SK-N-SH treated with all-trans-retinoic acid at 6 μM for 48 hours (cell line): ENCODE data around the gene SLC44A5.

Experiments used
- ESRRG ChIP-seq: fragments of 250-450 bp; sonication (Bioruptor Pico); IDR thresholded peaks from 2 replicates; pipeline ENCODE4 v1.6.1; 2021; ENCODE audit warnings: mild to moderate bottlenecking
- ISL1 ChIP-seq: fragments of 250-450 bp; sonication (Bioruptor Pico); IDR thresholded peaks from 2 replicates; pipeline ENCODE4 v2.1.2; 2022; ENCODE audit warnings: mild to moderate bottlenecking, moderate library complexity
- OSR1 ChIP-seq: fragments of 250-450 bp; sonication (Bioruptor Pico); IDR thresholded peaks from 2 replicates; pipeline ENCODE4 v1.8.0; 2022; ENCODE audit warnings: moderate library complexity, mild to moderate bottlenecking, inconsistent platforms
- RARB ChIP-seq: fragments of 250-450 bp; sonication (Bioruptor Pico); IDR thresholded peaks from 2 replicates; pipeline ENCODE4 v1.8.0; 2021; ENCODE audit warnings: mild to moderate bottlenecking, moderate library complexity
- TOX ChIP-seq: fragments of 250-450 bp; sonication (Bioruptor Pico); IDR thresholded peaks from 2 replicates; pipeline ENCODE4 v1.8.0; 2021; ENCODE audit warnings: mild to moderate bottlenecking, moderate library complexity, borderline replicate concordance
- ZFP3 ChIP-seq: fragments of 250-450 bp; sonication (Bioruptor Pico); IDR thresholded peaks from 2 replicates; pipeline ENCODE4 v1.5.0; 2020; ENCODE audit warnings: mild to moderate bottlenecking, moderate library complexity
- ZNF70 ChIP-seq: fragments of 450-650 bp; formaldehyde crosslinking; IDR thresholded peaks from 2 replicates; pipeline ENCODE4 v1.5.0; 2020; ENCODE audit warnings: mild to moderate bottlenecking, moderate library complexity
- TF ChIP-seq, protein P1 (sequence below): fragments of 250-450 bp; sonication (Bioruptor Pico); IDR thresholded peaks from 2 replicates; pipeline ENCODE4 v1.8.0; 2020; ENCODE audit warnings: mild to moderate bottlenecking, moderate library complexity, borderline replicate concordance
- TF ChIP-seq, protein P2 (sequence below): fragments of 250-450 bp; sonication (Bioruptor Pico); IDR thresholded peaks from 2 replicates; pipeline ENCODE4 v1.8.0; 2021; ENCODE audit warnings: low read depth, mild to moderate bottlenecking, moderate library complexity, borderline replicate concordance
- TF ChIP-seq, protein P3 (sequence below): fragments of 250-450 bp; sonication (Bioruptor Pico); IDR thresholded peaks from 2 replicates; pipeline ENCODE4 v1.5.0; 2020; ENCODE audit warnings: mild to moderate bottlenecking, moderate library complexity

DNA sequence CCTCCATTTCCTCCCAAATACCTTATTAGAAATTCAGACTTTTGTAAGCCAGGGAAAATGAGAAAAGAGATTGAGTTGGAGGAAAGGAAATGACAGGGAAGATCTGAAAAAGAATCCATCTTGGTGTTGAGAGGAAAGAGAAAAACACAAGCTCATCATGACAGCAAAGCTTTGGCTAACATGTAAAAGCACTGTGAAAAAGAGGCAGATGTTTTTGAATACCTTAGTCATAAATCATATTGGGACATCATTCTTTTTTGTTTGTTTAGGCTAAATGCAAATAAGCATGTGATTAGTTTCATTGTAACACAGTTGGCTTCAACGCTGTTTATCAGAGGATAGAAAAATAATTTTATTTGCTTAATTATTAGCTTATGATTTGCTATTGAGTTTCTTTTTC, 412.2 kb downstream of the SLC44A5 start:
- TF ChIP-seq OSR1 (CRISPR knock-in tag) (no peak), RARB (no peak), ESRRG (CRISPR knock-in tag) (no peak), ZFP3 (CRISPR knock-in tag) (no peak), ISL1 (CRISPR knock-in tag) (no peak), ZNF70 (CRISPR knock-in tag) (no peak), TOX (CRISPR knock-in tag) (no peak)
- TF ChIP-seq, protein P1, sequence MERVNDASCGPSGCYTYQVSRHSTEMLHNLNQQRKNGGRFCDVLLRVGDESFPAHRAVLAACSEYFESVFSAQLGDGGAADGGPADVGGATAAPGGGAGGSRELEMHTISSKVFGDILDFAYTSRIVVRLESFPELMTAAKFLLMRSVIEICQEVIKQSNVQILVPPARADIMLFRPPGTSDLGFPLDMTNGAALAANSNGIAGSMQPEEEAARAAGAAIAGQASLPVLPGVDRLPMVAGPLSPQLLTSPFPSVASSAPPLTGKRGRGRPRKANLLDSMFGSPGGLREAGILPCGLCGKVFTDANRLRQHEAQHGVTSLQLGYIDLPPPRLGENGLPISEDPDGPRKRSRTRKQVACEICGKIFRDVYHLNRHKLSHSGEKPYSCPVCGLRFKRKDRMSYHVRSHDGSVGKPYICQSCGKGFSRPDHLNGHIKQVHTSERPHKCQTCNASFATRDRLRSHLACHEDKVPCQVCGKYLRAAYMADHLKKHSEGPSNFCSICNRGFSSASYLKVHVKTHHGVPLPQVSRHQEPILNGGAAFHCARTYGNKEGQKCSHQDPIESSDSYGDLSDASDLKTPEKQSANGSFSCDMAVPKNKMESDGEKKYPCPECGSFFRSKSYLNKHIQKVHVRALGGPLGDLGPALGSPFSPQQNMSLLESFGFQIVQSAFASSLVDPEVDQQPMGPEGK (CRISPR knock-in tag), result no peak
- TF ChIP-seq, protein P2, sequence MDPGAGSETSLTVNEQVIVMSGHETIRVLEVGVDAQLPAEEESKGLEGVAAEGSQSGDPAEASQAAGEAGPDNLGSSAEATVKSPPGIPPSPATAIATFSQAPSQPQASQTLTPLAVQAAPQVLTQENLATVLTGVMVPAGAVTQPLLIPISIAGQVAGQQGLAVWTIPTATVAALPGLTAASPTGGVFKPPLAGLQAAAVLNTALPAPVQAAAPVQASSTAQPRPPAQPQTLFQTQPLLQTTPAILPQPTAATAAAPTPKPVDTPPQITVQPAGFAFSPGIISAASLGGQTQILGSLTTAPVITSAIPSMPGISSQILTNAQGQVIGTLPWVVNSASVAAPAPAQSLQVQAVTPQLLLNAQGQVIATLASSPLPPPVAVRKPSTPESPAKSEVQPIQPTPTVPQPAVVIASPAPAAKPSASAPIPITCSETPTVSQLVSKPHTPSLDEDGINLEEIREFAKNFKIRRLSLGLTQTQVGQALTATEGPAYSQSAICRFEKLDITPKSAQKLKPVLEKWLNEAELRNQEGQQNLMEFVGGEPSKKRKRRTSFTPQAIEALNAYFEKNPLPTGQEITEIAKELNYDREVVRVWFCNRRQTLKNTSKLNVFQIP (CRISPR knock-in tag), result no peak
- TF ChIP-seq, protein P3, sequence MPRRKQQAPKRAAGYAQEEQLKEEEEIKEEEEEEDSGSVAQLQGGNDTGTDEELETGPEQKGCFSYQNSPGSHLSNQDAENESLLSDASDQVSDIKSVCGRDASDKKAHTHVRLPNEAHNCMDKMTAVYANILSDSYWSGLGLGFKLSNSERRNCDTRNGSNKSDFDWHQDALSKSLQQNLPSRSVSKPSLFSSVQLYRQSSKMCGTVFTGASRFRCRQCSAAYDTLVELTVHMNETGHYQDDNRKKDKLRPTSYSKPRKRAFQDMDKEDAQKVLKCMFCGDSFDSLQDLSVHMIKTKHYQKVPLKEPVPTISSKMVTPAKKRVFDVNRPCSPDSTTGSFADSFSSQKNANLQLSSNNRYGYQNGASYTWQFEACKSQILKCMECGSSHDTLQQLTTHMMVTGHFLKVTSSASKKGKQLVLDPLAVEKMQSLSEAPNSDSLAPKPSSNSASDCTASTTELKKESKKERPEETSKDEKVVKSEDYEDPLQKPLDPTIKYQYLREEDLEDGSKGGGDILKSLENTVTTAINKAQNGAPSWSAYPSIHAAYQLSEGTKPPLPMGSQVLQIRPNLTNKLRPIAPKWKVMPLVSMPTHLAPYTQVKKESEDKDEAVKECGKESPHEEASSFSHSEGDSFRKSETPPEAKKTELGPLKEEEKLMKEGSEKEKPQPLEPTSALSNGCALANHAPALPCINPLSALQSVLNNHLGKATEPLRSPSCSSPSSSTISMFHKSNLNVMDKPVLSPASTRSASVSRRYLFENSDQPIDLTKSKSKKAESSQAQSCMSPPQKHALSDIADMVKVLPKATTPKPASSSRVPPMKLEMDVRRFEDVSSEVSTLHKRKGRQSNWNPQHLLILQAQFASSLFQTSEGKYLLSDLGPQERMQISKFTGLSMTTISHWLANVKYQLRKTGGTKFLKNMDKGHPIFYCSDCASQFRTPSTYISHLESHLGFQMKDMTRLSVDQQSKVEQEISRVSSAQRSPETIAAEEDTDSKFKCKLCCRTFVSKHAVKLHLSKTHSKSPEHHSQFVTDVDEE (CRISPR knock-in tag), result no peak
